MM.1S (cell line): Measurements from ENCODE around the gene PROX2.

ENCODE experiments used
- EZH2 ChIP-seq: fragments of 300-600 bp; sonication (generic); optimal IDR thresholded peaks from 2 replicates; pipeline ENCODE3; 2017; ENCODE audit warnings: low read depth, mild to moderate bottlenecking, antibody characterized with exemption, low read length, mixed read lengths
- TF ChIP-seq, protein P1 (sequence below): fragments of 300-600 bp; sonication (generic); IDR thresholded peaks from 2 replicates; pipeline ENCODE4 v1.5.1; 2016; ENCODE audit warnings: antibody characterized with exemption, low read length, mixed read lengths

DNA sequence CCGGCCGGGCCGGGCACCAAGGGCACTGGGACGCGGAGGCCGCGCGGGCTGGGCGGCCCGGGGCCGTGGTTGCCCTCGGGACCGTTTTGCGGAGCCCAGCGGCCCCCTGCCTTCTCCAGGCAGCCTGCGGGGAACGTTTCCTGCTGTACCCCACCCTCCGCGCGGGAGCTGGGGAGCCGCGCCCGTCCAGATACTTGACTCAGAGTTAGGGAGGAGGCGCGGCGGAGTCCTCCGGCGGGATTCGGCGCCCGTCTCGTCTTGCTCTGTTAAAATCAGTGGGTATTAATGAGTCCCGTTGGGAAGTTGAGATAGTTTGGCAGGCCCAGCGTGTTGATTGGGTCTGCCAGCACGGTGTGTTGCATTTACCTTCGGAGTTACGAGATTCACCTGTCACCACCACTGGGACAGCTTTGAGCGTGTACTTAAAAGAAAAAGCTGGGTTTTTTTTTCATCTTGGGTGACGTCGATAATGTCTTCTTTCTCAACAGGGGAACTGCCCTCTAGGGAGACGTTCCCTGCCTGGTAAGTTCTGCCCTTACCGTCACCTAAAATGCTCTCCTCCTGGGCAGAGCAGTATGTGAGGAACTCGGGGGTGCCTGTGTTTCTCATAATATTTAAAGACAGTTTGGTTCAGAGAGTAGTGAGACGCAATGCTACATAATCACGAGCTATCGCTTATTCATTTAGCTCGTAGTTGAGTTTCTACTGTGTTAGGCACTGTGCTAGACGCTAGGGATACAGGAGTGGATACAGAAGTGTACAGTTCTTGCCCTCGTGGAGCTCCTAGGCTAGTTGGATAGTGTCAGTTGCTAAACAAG is 6.4 kb upstream of the PROX2 start:
- TF ChIP-seq, protein P1, sequence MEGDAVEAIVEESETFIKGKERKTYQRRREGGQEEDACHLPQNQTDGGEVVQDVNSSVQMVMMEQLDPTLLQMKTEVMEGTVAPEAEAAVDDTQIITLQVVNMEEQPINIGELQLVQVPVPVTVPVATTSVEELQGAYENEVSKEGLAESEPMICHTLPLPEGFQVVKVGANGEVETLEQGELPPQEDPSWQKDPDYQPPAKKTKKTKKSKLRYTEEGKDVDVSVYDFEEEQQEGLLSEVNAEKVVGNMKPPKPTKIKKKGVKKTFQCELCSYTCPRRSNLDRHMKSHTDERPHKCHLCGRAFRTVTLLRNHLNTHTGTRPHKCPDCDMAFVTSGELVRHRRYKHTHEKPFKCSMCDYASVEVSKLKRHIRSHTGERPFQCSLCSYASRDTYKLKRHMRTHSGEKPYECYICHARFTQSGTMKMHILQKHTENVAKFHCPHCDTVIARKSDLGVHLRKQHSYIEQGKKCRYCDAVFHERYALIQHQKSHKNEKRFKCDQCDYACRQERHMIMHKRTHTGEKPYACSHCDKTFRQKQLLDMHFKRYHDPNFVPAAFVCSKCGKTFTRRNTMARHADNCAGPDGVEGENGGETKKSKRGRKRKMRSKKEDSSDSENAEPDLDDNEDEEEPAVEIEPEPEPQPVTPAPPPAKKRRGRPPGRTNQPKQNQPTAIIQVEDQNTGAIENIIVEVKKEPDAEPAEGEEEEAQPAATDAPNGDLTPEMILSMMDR = no peak
- TF ChIP-seq EZH2 = no peak
